Lower lobe of right lung (tissue), 2 donors: ENCODE results near the gene RDX. TPM values are rescaled to one million over a fixed set of nuclear protein-coding genes. Genes with fewer than 3 reads are reported as not detected.

Source experiments
- ATAC-seq, 2 donors: fragments of 200-7000 bp; cut with Tn5 transposase; one replicate each; pipeline ENCODE4 v1.9.1; 2020 to 2022; ENCODE audit warnings: mild to moderate bottlenecking in 2 of 2, moderate library complexity in 2 of 2
- DNase-seq: peaks from one replicate; pipeline ENCODE4 v3.0.0-alpha.2; 2020
- H3K27ac ChIP-seq: fragments of 200-600 bp; one replicate; pipeline ENCODE4 v1.8.0; 2022
- H3K27me3 ChIP-seq: fragments of 200-600 bp; one replicate; pipeline ENCODE4 v1.8.0; 2022; ENCODE audit warnings: low read depth
- H3K36me3 ChIP-seq: fragments of 200-600 bp; one replicate; pipeline ENCODE4 v1.8.0; 2022; ENCODE audit warnings: mild to moderate bottlenecking
- H3K4me1 ChIP-seq: fragments of 200-600 bp; one replicate; pipeline ENCODE4 v1.8.0; 2022
- H3K4me3 ChIP-seq: fragments of 200-600 bp; one replicate; pipeline ENCODE4 v1.8.0; 2022; ENCODE audit warnings: mild to moderate bottlenecking
- H3K9me3 ChIP-seq: fragments of 200-600 bp; one replicate; pipeline ENCODE4 v1.8.0; 2022
- intact Hi-C: fragments of 100-400 bp; cut with DNase I; formaldehyde crosslinking; loops from one replicate; pipeline ENCODE4 v1.11.0; 2022
- total RNA-seq: library from RNA; stranded (reverse); fragmentation: NEBNext Ultra II Directional; extraction: Animal tissue kit (Norgen Biotek cat#: 25700); gene quantifications from one replicate; pipeline ENCODE4 v1.2.1, GENCODE V29; 2021
- TF ChIP-seq, protein P1 (sequence below): fragments of 200-600 bp; IDR thresholded peaks from one replicate; pipeline ENCODE4 v1.8.0; 2022; ENCODE audit warnings: antibody characterized with exemption, mild to moderate bottlenecking
- donor health status: DM: no; HTN: yes; CAD: no; lungs with severe emphysema.

Gene RDX
- total RNA-seq, 1 donor from 2014 or later, result 152 TPM

DNA sequence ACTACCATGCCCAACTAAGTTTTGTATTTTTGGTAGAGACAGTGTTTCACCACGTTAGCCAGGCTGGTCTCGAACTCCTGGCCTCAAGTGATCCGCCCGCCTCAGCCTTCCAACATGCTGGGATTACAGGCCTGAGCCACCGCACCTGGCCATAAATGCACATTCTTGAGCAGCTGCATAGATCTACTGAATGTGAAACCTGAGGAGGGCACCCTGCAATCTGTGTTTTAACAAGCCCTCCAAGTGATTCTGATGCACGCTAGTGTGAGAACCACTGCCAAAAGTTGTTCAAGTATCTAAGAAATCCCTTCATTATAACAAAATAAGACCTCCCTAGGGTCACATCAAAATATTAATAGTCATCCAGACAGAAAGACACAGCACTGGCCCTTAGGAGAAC is 89.3 kb downstream of the RDX start:
- Histone ChIP-seq H3K4me1 (no peaks in the 10 kb centered on the region), H3K4me3 (no peak overlapping the region), H3K27ac (no peak overlapping the region), H3K36me3 (no peaks in the 10 kb centered on the region), H3K27me3 (no peaks in the 10 kb centered on the region), H3K9me3 (no peaks in the 10 kb centered on the region)
- ATAC-seq, result no peak
- intact Hi-C loops, result no loop called here
- TF ChIP-seq, protein P1, sequence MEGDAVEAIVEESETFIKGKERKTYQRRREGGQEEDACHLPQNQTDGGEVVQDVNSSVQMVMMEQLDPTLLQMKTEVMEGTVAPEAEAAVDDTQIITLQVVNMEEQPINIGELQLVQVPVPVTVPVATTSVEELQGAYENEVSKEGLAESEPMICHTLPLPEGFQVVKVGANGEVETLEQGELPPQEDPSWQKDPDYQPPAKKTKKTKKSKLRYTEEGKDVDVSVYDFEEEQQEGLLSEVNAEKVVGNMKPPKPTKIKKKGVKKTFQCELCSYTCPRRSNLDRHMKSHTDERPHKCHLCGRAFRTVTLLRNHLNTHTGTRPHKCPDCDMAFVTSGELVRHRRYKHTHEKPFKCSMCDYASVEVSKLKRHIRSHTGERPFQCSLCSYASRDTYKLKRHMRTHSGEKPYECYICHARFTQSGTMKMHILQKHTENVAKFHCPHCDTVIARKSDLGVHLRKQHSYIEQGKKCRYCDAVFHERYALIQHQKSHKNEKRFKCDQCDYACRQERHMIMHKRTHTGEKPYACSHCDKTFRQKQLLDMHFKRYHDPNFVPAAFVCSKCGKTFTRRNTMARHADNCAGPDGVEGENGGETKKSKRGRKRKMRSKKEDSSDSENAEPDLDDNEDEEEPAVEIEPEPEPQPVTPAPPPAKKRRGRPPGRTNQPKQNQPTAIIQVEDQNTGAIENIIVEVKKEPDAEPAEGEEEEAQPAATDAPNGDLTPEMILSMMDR, result no peak
- DNase-seq, result no peak

DNA sequence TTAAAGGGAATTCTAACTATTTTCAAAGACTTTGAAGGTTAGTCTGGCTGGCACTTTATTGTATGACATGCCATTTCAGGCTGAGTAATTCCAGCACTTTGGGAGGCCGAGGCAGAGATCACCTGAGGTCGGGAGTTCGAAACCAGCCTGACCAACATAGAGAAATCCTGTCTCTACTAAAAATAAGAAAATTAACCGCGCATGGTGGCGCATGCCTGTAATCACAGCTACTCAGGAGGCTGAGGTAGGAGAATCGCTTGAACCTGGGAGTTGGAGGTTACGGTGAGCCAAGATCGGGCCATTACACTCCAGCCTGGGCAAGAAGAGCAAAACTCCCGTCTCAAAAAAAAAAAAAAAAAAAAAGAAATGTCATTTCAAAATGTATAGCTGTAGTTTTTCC is 95.6 kb downstream of the RDX start:
- no peaks in the 10 kb centered on the region for H3K9me3 ChIP-seq
- TF ChIP-seq, protein P1, result no peak
- H3K27me3 ChIP-seq, result no peaks in the 10 kb centered on the region
- no peak overlapping the region for H3K4me3 ChIP-seq
- H3K27ac ChIP-seq, result no peak overlapping the region
- ATAC-seq, result no peak
- no peaks in the 10 kb centered on the region for H3K4me1 ChIP-seq
- intact Hi-C loops, result loop anchor here (5.0 kb wide), 2 partner anchors 176 to 231 kb away; no protein-coding TSS in a partner anchor
- no peak for DNase-seq
- H3K36me3 ChIP-seq, result no peaks in the 10 kb centered on the region

DNA sequence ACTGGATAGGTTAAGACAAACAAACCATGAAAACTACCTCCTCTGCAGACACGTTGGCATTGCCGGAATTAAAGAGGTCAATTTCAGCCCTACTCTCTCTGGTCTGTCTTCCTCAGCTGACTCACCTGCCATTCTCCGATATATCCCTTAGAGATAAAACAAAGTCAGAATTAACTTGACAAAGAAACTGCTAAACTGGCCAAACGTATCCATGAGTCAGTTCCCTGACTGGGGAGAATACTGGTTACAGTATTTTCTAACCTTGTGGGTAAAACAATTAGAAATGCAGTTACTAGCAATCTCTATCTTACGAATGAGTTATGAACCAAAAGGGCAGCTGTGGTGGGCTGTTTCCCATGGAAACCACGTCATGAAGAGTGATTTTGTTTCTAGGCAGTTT is 96.2 kb downstream of the RDX start:
- TF ChIP-seq, protein P1, result no peak
- no peaks in the 10 kb centered on the region for H3K4me1 ChIP-seq
- no peaks in the 10 kb centered on the region for H3K9me3 ChIP-seq
- H3K4me3 ChIP-seq, result no peak overlapping the region
- H3K27ac ChIP-seq, result no peak overlapping the region
- no peaks in the 10 kb centered on the region for H3K36me3 ChIP-seq
- ATAC-seq (no peak), DNase-seq (no peak)
- intact Hi-C loops, result loop anchor here (5.0 kb wide), 2 partner anchors 177 to 232 kb away; no protein-coding TSS in a partner anchor
- no peaks in the 10 kb centered on the region for H3K27me3 ChIP-seq

DNA sequence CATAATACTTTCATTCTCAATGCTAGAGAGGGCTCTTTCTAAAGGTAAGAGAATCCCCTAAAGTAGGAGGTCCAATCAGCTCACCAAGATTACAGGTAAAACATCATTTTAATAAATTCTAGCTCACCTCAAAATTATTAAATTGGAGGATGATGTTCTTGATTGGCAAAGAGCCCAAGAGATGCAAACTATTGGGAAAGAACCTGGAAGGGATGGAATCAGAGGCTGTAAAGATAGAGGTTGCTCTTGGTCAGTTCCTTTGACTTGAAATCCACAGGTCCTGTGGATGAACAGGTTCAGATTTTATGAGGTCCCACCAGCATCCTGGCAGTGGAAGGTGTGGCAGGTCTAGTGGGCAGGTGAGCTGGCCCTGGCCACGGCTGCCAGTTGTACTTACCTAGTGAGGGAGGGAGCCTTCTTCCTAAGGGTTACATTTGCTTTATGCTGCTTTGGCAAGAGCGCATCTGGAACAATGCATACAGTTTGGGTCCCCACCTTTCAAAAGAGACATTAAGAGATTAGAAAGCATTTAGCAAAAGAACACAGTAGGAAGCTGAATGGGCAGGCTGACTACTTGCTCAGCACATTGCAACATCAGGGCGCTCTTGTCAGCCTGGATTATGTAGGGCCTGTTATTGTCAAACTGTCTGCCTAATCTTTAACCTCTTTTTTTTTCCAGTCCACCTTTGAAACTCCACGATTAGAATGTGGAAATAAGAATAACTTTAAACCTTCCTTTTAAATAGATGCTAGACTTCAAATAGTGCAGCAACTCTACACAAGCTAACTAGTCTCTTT is 97.0 kb downstream of the RDX start:
- no peaks in the 10 kb centered on the region for H3K27me3 ChIP-seq
- ATAC-seq, result peak in 1 of 2 donors; percentile 40
- H3K4me3 ChIP-seq, result no peak overlapping the region
- H3K27ac ChIP-seq, result no peak overlapping the region
- H3K4me1 ChIP-seq, result no peaks in the 10 kb centered on the region
- no peak for DNase-seq
- H3K9me3 ChIP-seq, result no peaks in the 10 kb centered on the region
- TF ChIP-seq, protein P1, result no peak
- intact Hi-C loops, result no loop called here
- H3K36me3 ChIP-seq, result no peaks in the 10 kb centered on the region

DNA sequence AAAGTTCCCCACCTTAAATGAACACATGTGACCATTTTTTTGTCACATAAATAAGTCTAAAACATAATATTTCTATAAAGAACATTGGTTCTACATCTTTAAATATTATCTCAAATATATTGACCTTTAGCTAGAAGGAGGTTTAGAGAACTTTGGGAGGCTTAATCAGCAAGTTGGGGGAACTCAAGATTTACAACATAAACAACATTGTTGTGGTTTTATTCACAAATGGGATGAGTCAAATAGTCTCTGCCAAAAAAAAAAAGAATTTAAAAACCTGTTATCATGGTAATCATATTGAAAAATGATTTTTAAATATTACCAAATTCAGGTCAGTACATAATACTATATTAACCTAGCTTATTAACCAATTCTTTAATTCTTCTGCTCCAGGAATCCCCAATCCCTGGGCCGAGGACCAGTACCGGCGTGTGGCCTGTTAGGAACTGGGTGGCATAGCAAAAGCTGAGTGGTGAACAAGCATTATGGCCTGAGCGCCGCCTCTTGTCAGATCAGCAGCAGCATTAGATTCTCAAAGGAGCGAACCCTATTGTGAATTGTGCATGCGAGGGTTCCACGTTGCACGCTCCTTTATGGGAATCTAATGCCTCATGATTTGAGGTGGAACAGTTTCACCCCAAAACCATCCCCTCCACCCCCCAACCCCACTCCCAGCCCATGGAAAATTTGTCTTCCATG is 98.2 kb downstream of the RDX start:
- DNase-seq (no peak), ATAC-seq (no peak)
- peaks cover 4% of the 10 kb centered on the region for H3K4me1 ChIP-seq
- no peak overlapping the region for H3K4me3 ChIP-seq
- intact Hi-C loops, result no loop called here
- no peak overlapping the region for H3K27ac ChIP-seq
- no peaks in the 10 kb centered on the region for H3K9me3 ChIP-seq
- no peaks in the 10 kb centered on the region for H3K36me3 ChIP-seq
- TF ChIP-seq, protein P1, result no peak
- no peaks in the 10 kb centered on the region for H3K27me3 ChIP-seq
